OCI-LY1 (cell line): ENCODE measurements around the gene LAMA3.

ENCODE experiments used
- CTCF ChIP-seq: fragments of 200-600 bp; sonication (generic), shearing (Covaris generic); IDR thresholded peaks from 2 replicates; pipeline ENCODE4 v1.5.1; 2017; ENCODE audit warnings: mild to moderate bottlenecking, antibody characterized with exemption, low read length, moderate library complexity, mixed read lengths
- EZH2 ChIP-seq: fragments of 200-600 bp; sonication (generic), shearing (Covaris generic); IDR thresholded peaks from 2 replicates; pipeline ENCODE4 v1.8.0; 2017; ENCODE audit warnings: borderline replicate concordance, mixed run types, mild to moderate bottlenecking, antibody characterized with exemption, low read length, moderate library complexity, mixed read lengths

DNA sequence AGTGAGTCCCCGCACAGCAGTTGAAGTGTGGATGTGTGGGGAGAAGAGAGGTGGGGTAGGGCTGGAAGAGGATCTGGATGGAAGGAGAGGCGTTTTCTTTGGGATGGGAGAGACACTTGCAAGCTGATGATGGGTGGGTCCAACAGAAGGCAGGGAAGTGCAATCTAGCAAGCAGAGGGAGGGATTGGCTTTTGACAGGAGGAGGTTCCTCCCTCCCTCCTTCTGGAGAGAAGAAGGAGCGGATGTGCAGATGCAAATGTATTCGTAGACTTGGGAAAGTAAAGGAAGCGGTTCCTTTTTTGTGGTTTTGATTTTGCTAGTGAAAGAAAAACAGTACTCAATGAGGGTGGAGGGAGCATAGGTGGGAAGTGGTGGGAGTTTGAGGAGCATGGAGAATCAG is 48.9 kb downstream of the LAMA3 start:
- no peak for TF ChIP-seq CTCF
- no peak for TF ChIP-seq EZH2
